Brain microvascular endothelial cell (primary cell): ENCODE measurements around the gene INAFM1.

Source experiments
- DNase-seq: peaks from one replicate; pipeline ENCODE4 v3.0.0-alpha.2; 2020
- H3K27ac ChIP-seq: fragments of 250-450 bp; sonication (Bioruptor Pico); 2 replicates; pipeline ENCODE4 v1.5.1; 2020; ENCODE audit warnings: mild to moderate bottlenecking, moderate library complexity
- H3K27me3 ChIP-seq: fragments of 250-450 bp; sonication (Bioruptor Pico); replicated peaks from 2 replicates; pipeline ENCODE4 v1.5.1; 2020; ENCODE audit warnings: mild to moderate bottlenecking
- H3K36me3 ChIP-seq: fragments of 250-450 bp; sonication (Bioruptor Pico); replicated peaks from 2 replicates; pipeline ENCODE4 v1.5.1; 2020; ENCODE audit warnings: mild to moderate bottlenecking
- H3K4me3 ChIP-seq: 2 replicates; pipeline ENCODE4 v1.5.1; 2011; ENCODE audit warnings: low read depth, mild to moderate bottlenecking, control low read depth, low read length, moderate library complexity
- CTCF ChIP-seq: IDR thresholded peaks from 2 replicates; pipeline ENCODE4 v1.5.1; 2011; ENCODE audit warnings: low read depth, mild to moderate bottlenecking, moderate library complexity, low read length, control low read depth, inconsistent platforms; ENCODE audit errors: missing control alignments
- in situ Hi-C: cut with HindIII; loops from 2 replicates; pipeline ENCODE4 v1.10.0; 2017; ENCODE audit warnings: low sequenced_read_pairs, low pct_ligation_motif_present

INAFM1 gene

GRCh38 chr19:47232422-47233211 is 42.1 kb upstream of the INAFM1 start:
- Histone ChIP-seq H3K27ac (peak overlapping the region; percentile 67), H3K4me3 (peak overlapping the region; percentile 41), H3K27me3 (no peaks in the 10 kb centered on the region), H3K36me3 (no peaks in the 10 kb centered on the region)
- in situ Hi-C loops, result no loop called here
- DNase-seq, result peak; percentile 43
- TF ChIP-seq CTCF, result no peak

- H3K36me3 ChIP-seq, result no peaks in the 10 kb centered on the region
- no peak overlapping the region for H3K4me3 ChIP-seq
- no peak overlapping the region for H3K27ac ChIP-seq
- in situ Hi-C loops, result no loop called here
- TF ChIP-seq CTCF, result no peak
- no peak for DNase-seq
- no peaks in the 10 kb centered on the region for H3K27me3 ChIP-seq
Observed at GRCh38 chr19:47236072-47236675, 38.5 kb upstream of the INAFM1 start.

- no peak for DNase-seq
- in situ Hi-C loops, result no loop called here
- Histone ChIP-seq H3K27ac (no peak overlapping the region), H3K4me3 (peak overlapping the region; percentile 33), H3K27me3 (no peaks in the 10 kb centered on the region), H3K36me3 (no peaks in the 10 kb centered on the region)
- no peak for TF ChIP-seq CTCF
Observed at GRCh38 chr19:47239152-47239551, 35.5 kb upstream of the INAFM1 start.

- peak overlapping the region; percentile 12 for H3K4me3 ChIP-seq
- DNase-seq, result no peak
- no peaks in the 10 kb centered on the region for H3K36me3 ChIP-seq
- in situ Hi-C loops, result no loop called here
- no peak overlapping the region for H3K27ac ChIP-seq
- TF ChIP-seq CTCF, result no peak
- H3K27me3 ChIP-seq, result no peaks in the 10 kb centered on the region
Observed at GRCh38 chr19:47239610-47240296, 34.9 kb upstream of the INAFM1 start.

- no peak overlapping the region for H3K27ac ChIP-seq
- H3K27me3 ChIP-seq, result no peaks in the 10 kb centered on the region
- H3K36me3 ChIP-seq, result no peaks in the 10 kb centered on the region
- TF ChIP-seq CTCF, result no peak
- no peak for DNase-seq
- in situ Hi-C loops, result no loop called here
- H3K4me3 ChIP-seq, result no peak overlapping the region
Observed at GRCh38 chr19:47240556-47240955, 34.1 kb upstream of the INAFM1 start.
